K562 (cell line): ENCODE results near the gene NAA15. TPM values are rescaled to one million over a fixed set of nuclear protein-coding genes. Genes with fewer than 3 reads are reported as not detected.

Experiments used
- ATAC-seq: fragments of 200-7000 bp; cut with Tn5 transposase; 3 replicates; pipeline ENCODE4 v1.9.1; 2020; ENCODE audit warnings: moderate library complexity
- BruUV-seq: library from RNA; stranded (reverse); fragments of 400-500 nt; replicated peaks from 2 replicates; lab custom pipeline; 2021; lab: Mats Ljungman, UMichigan
- CTCF ChIA-PET: fragments of 300-600 bp; formaldehyde crosslinking; extraction: SDS; loops from one replicate; lab custom pipeline; 2021; ENCODE audit warnings: low intra/inter-chr PET ratio; lab: Yijun Ruan, JAX
- POLR2A ChIA-PET: fragments of 300-600, 350-650 bp; sonication (Branson Sonifier 250); formaldehyde crosslinking; extraction: SDS; loops from one replicate; lab custom pipeline; 2021; ENCODE audit warnings: antibody characterized with exemption, inconsistent platforms; lab: Yijun Ruan, JAX
- DNase-seq, 4 experiments: peaks; one replicate each; pipeline versions ENCODE4 v3.0.0 to v3.0.0-alpha.2; 2011 to 2018; ENCODE audit warnings: low spot score in 3 of 4, mixed read lengths in 3 of 4; ENCODE audit errors: extremely low read depth in 1 of 4
- FAIRE-seq: peaks from 2 replicates; lab custom pipeline; 2011; peaks lifted over from hg19 to GRCh38; lab: Jason Lieb, UNC
- H2AFZ ChIP-seq: 2 replicates; pipeline ENCODE4 v1.6.0; 2011; ENCODE audit warnings: low read depth, low read length, control low read depth, inconsistent platforms
- H3K27ac ChIP-seq: fragments of 200-600 bp; 3 replicates; pipeline ENCODE4 v1.8.0; 2011; ENCODE audit warnings: low read depth, mild to moderate bottlenecking, control low read depth, inconsistent platforms, low read length, moderate library complexity, mixed read lengths; ENCODE audit errors: extremely low read depth
- H3K27me3 ChIP-seq, 2 experiments: fragments of 300-600 bp in 1 of 2; 2 replicates in 1 of 2; 3 replicates in 1 of 2; pipeline versions ENCODE4 v1.6.0 to v1.8.0; 2011; ENCODE audit warnings: inconsistent platforms in 2 of 2, low read length in 2 of 2, mild to moderate bottlenecking in 1 of 2, mixed read lengths in 1 of 2, moderate library complexity in 1 of 2; ENCODE audit not compliant: control insufficient read depth in 2 of 2, insufficient read depth in 2 of 2
- H3K36me3 ChIP-seq: fragments of 300-600 bp; 3 replicates; pipeline ENCODE4 v1.8.0; 2011; ENCODE audit warnings: mild to moderate bottlenecking, low read length, inconsistent platforms; ENCODE audit not compliant: control insufficient read depth, insufficient read depth
- H3K4me1 ChIP-seq, 2 experiments: fragments of 200-600 bp in 1 of 2; replicated peaks in 1 of 2; 2 replicates in 1 of 2; 3 replicates in 1 of 2; pipeline versions ENCODE4 v1.5.1 to v1.8.0; 2011; ENCODE audit warnings: inconsistent platforms in 2 of 2, low read length in 2 of 2, mild to moderate bottlenecking in 1 of 2, mixed read lengths in 1 of 2, moderate library complexity in 1 of 2; ENCODE audit not compliant: control insufficient read depth in 2 of 2, insufficient read depth in 2 of 2
- H3K4me2 ChIP-seq: 2 replicates; pipeline ENCODE4 v1.6.1; 2011; ENCODE audit warnings: low read length, control low read depth, inconsistent platforms, mixed read lengths; ENCODE audit not compliant: insufficient read depth
- H3K4me3 ChIP-seq: fragments of 200-600 bp; sonication (generic), shearing (Covaris generic); 2 replicates; pipeline ENCODE4 v1.5.1; 2016; ENCODE audit warnings: control low read depth, inconsistent platforms
- H3K79me2 ChIP-seq: fragments of 200-600 bp; 3 replicates; pipeline ENCODE4 v1.8.0; 2011; ENCODE audit warnings: low read length, inconsistent platforms; ENCODE audit not compliant: control insufficient read depth, insufficient read depth
- H3K9ac ChIP-seq, 2 experiments: 2 replicates each; pipeline versions ENCODE4 v1.6.0 to v1.6.1; 2011; ENCODE audit warnings: low read depth in 2 of 2, low read length in 2 of 2, control low read depth in 1 of 2, inconsistent platforms in 1 of 2, mild to moderate bottlenecking in 1 of 2, mixed read lengths in 1 of 2; ENCODE audit not compliant: insufficient read depth in 1 of 2
- H3K9me1 ChIP-seq: one replicate; pipeline ENCODE4 v1.6.0; 2011; ENCODE audit warnings: inconsistent platforms, mild to moderate bottlenecking, low read length, moderate library complexity; ENCODE audit not compliant: control insufficient read depth, insufficient read depth
- H3K9me3 ChIP-seq: replicated peaks from 2 replicates; pipeline ENCODE4 v1.5.1; 2011; ENCODE audit warnings: low read depth, low read length, inconsistent platforms; ENCODE audit not compliant: control insufficient read depth, insufficient read depth
- H4K20me1 ChIP-seq: replicated peaks from 2 replicates; pipeline ENCODE4 v1.6.1; 2011; ENCODE audit warnings: low read length, inconsistent platforms, mixed read lengths; ENCODE audit not compliant: control insufficient read depth, insufficient read depth
- ASH1L ChIP-seq: fragments of 450-650 bp; IDR thresholded peaks from 2 replicates; pipeline ENCODE4 v1.6.1; 2018; ENCODE audit warnings: borderline replicate concordance, mild to moderate bottlenecking, low read depth; ENCODE audit not compliant: partially characterized antibody
- CAMTA2 ChIP-seq: fragments of 250-450 bp; sonication (Bioruptor Pico); conservative IDR thresholded peaks from 2 replicates; pipeline ENCODE4 v1.5.1; 2022
- CBX3 ChIP-seq, 2 experiments: IDR thresholded peaks; 1 replicate in 1 of 2; 2 replicates in 1 of 2; pipeline ENCODE4 v1.6.1; 2012; ENCODE audit warnings: inconsistent platforms in 2 of 2, low read length in 2 of 2, borderline replicate concordance in 1 of 2, control low read depth in 1 of 2
- EGR1 ChIP-seq: fragments of 450-650 bp; conservative IDR thresholded peaks from 2 replicates; pipeline ENCODE4 v1.6.1; 2017; ENCODE audit warnings: mild to moderate bottlenecking
- ETV5 ChIP-seq: sonication (generic); formaldehyde crosslinking; IDR thresholded peaks from 2 replicates; pipeline ENCODE4 v1.4.0; 2020; ENCODE audit warnings: low read depth, mild to moderate bottlenecking, missing genetic modification reagents
- GABPB1 ChIP-seq: sonication (generic); formaldehyde crosslinking; IDR thresholded peaks from 2 replicates; pipeline ENCODE4 v1.8.0; 2022; ENCODE audit warnings: mild to moderate bottlenecking, missing genetic modification reagents
- NCOA1 ChIP-seq: fragments of 450-650 bp; IDR thresholded peaks from 2 replicates; pipeline ENCODE4 v1.6.1; 2016; ENCODE audit warnings: low read depth
- NFIC ChIP-seq: fragments of 450-650 bp; IDR thresholded peaks from 2 replicates; pipeline ENCODE4 v1.6.1; 2017; ENCODE audit warnings: mild to moderate bottlenecking, inconsistent platforms
- NFYB ChIP-seq: IDR thresholded peaks from 2 replicates; pipeline ENCODE4 v1.6.1; 2011; ENCODE audit warnings: mild to moderate bottlenecking, moderate library complexity; ENCODE audit not compliant: insufficient read length; ENCODE audit errors: extremely low read depth
- TCF3 ChIP-seq: sonication (generic); formaldehyde crosslinking; IDR thresholded peaks from 2 replicates; pipeline ENCODE4 v1.4.0; 2020; ENCODE audit warnings: mild to moderate bottlenecking, missing genetic modification reagents
- TEAD4 ChIP-seq, 2 experiments: sonication (generic) in 1 of 2; formaldehyde crosslinking in 1 of 2; IDR thresholded peaks; 2 replicates each; pipeline versions ENCODE4 v1.6.1 to v1.8.0; 2012 to 2022; ENCODE audit warnings: borderline replicate concordance in 1 of 2, inconsistent platforms in 1 of 2, low read length in 1 of 2, mild to moderate bottlenecking in 1 of 2, missing genetic modification reagents in 1 of 2
- TRIM24 ChIP-seq, 2 experiments: fragments of 450-650 bp; IDR thresholded peaks; 2 replicates each; pipeline ENCODE4 v1.6.1; 2016
- YBX1 ChIP-seq: fragments of 450-650 bp; IDR thresholded peaks from 2 replicates; pipeline ENCODE4 v1.7.1; 2016; ENCODE audit warnings: mild to moderate bottlenecking
- ZBTB11 ChIP-seq, 3 experiments: fragments of 200-800 bp in 1 of 3; fragments of 250-450 bp in 1 of 3; fragments of 450-650 bp in 1 of 3; sonication (Bioruptor Pico) in 1 of 3; sonication (Bioruptor generic) in 1 of 3; formaldehyde crosslinking in 1 of 3; IDR thresholded peaks; 2 replicates each; pipeline versions ENCODE4 v1.6.1 to v1.8.0; 2016 to 2022; ENCODE audit warnings: mild to moderate bottlenecking in 2 of 3, missing genetic modification characterization in 2 of 3, missing compliant biosample characterization in 1 of 3, moderate library complexity in 1 of 3
- ZNF121 ChIP-seq: sonication (generic); formaldehyde crosslinking; conservative IDR thresholded peaks from 2 replicates; pipeline ENCODE4 v1.8.0; 2022; ENCODE audit warnings: missing genetic modification reagents
- ZNF274 ChIP-seq: IDR thresholded peaks from 2 replicates; pipeline ENCODE4 v1.6.1; 2011; ENCODE audit warnings: low read depth, mild to moderate bottlenecking, low read length, moderate library complexity, borderline replicate concordance
- ZNF354B ChIP-seq: fragments of 250-450 bp; sonication (Bioruptor Pico); IDR thresholded peaks from 2 replicates; pipeline ENCODE4 v1.4.0; 2020
- ZNF778 ChIP-seq: fragments of 450-650 bp; formaldehyde crosslinking; IDR thresholded peaks from 2 replicates; pipeline ENCODE4 v1.4.0; 2020; ENCODE audit warnings: mild to moderate bottlenecking, moderate library complexity
- in situ Hi-C: fragments of 300-500 bp; cut with MboI; formaldehyde crosslinking; loops from 4 replicates; pipeline ENCODE4 v1.15.0; 2018; ENCODE audit warnings: inconsistent platforms, mixed read lengths
- intact Hi-C: fragments of 100-400 bp; cut with micrococcal nuclease; formaldehyde crosslinking; loops from 2 replicates; pipeline ENCODE4 v1.14.2; 2022
- polyA plus RNA-seq, 8 experiments: library from polyadenylated mRNA; depleted of rRNA in 4 of 8; stranded (reverse) in 5 of 8; unstranded in 3 of 8; fragments of >200 nt; fragmentation: Nextera tagmentation in 2 of 8; fragmentation: Illumina TruSeq in 1 of 8; extraction: Ambion mirVana in 2 of 8; extraction: Trizol in 1 of 8; gene quantifications; 2 replicates each; pipeline versions ENCODE4 v1.2.1 to v1.2.3, GENCODE V29; 2011 to 2014; ENCODE audit warnings: inconsistent platforms in 1 of 8, missing spikeins in 1 of 8
- total RNA-seq, 7 experiments: library from RNA; depleted of rRNA in 6 of 7; stranded (reverse); fragments of >200 nt in 6 of 7; fragmentation: Illumina TruSeq in 2 of 7; extraction: Trizol in 2 of 7; gene quantifications; 2 replicates each; pipeline versions ENCODE4 v1.2.1 to v1.2.3, GENCODE V29; 2011 to 2021; ENCODE audit warnings: low replicate concordance in 1 of 7
- TF ChIP-seq, protein P1 (sequence below): fragments of 250-450 bp; sonication (Bioruptor Pico); IDR thresholded peaks from 2 replicates; pipeline ENCODE4 v1.4.0; 2020; ENCODE audit warnings: mild to moderate bottlenecking

The NAA15 gene
- total and polyA plus RNA-seq, 9 of the 15 experiments (the other 6 are each of a cell fraction or from before 2014, with no cell fraction given) = 37.8 to 117 (median 63.2) TPM

DNA sequence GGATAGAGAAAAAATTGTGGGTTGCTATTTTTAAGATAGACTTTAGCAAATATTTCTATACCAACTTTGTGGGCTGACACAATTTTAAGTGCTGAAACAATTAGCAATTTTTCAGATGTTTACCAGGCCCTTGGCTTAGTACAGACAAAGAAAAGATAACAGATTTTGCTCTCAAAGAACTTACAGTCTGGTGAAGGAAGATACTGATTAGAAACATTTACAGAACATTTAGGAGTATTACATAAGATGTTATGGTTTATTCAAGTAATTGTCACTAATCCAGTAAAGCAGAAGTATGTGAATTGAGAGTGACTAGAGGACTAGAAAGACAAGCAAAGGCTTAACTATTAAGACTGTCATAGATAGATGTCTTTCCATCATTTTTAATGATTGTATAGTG lies 36.3 kb downstream of the NAA15 start:
- intact Hi-C loops = no loop called here
- no peaks in the 10 kb centered on the region for H4K20me1 ChIP-seq
- H2AFZ ChIP-seq = no peak overlapping the region
- H3K27me3 ChIP-seq = no peaks in the 10 kb centered on the region
- peaks cover 78% of the 10 kb centered on the region for H3K36me3 ChIP-seq
- DNase-seq (no peak), FAIRE-seq (no peak), ATAC-seq (peak; percentile 21; the same call in 2 of the 3 replicates)
- no TSS peak for BruUV-seq
- POLR2A ChIA-PET = no interaction called here
- H3K9me1 ChIP-seq = no peaks in the 10 kb centered on the region
- no peaks in the 10 kb centered on the region; a peak in 1 of 5 replicates for H3K4me1 ChIP-seq
- H3K4me3 ChIP-seq = no peak overlapping the region
- CTCF ChIA-PET = no interaction called here
- H3K4me2 ChIP-seq = no peak overlapping the region
- in situ Hi-C loops = no loop called here
- H3K79me2 ChIP-seq = peaks cover 79% of the 10 kb centered on the region
- H3K9ac ChIP-seq = no peak overlapping the region
- peak overlapping the region; percentile 17; the same call in 1 of the 3 replicates for H3K27ac ChIP-seq
- no peaks in the 10 kb centered on the region for H3K9me3 ChIP-seq
- no peak for TF ChIP-seq ZNF354B
- no peak for TF ChIP-seq CBX3 (IDR thresholded peaks at IDR 0.05; ENCODE audit: borderline replicate concordance in 1 of 2, low read length in 2 of 2)
- TF ChIP-seq TRIM24 (IDR thresholded peaks at IDR 0.05) = peak in 1 of 2 experiments; percentile 25; a peak in 1 of 4 replicates
- TF ChIP-seq ZNF778 (CRISPR knock-in tag) = no peak
- no peak for TF ChIP-seq EGR1
- no peak for TF ChIP-seq ZNF274
- no peak for TF ChIP-seq ASH1L
- TF ChIP-seq ZBTB11 (CRISPR knock-in tag; IDR thresholded peaks at IDR 0.05) = no peak
- TF ChIP-seq YBX1 = no peak
- TF ChIP-seq ZNF121 (CRISPR knock-in tag) = no peak
- TF ChIP-seq TEAD4 (IDR thresholded peaks at IDR 0.05; ENCODE audit: low read length) = peak; percentile 47; the same call in 1 of the 2 replicates
- no peak for TF ChIP-seq TEAD4 (CRISPR knock-in tag; IDR thresholded peaks at IDR 0.05; ENCODE audit: borderline replicate concordance)
- TF ChIP-seq GABPB1 (CRISPR knock-in tag) = no peak
- peak; percentile 54 for TF ChIP-seq TCF3 (CRISPR knock-in tag)
- TF ChIP-seq, protein P1, sequence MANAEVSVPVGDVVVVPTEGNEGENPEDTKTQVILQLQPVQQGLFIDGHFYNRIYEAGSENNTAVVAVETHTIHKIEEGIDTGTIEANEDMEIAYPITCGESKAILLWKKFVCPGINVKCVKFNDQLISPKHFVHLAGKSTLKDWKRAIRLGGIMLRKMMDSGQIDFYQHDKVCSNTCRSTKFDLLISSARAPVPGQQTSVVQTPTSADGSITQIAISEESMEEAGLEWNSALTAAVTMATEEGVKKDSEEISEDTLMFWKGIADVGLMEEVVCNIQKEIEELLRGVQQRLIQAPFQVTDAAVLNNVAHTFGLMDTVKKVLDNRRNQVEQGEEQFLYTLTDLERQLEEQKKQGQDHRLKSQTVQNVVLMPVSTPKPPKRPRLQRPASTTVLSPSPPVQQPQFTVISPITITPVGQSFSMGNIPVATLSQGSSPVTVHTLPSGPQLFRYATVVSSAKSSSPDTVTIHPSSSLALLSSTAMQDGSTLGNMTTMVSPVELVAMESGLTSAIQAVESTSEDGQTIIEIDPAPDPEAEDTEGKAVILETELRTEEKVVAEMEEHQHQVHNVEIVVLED (CRISPR knock-in tag) = no peak
- TF ChIP-seq NCOA1 = no peak
- no peak for TF ChIP-seq CAMTA2 (CRISPR knock-in tag)
- no peak for TF ChIP-seq NFIC
- no peak for TF ChIP-seq NFYB
- no peak for TF ChIP-seq ETV5 (CRISPR knock-in tag)
